Neural cell (in vitro differentiated cells): ENCODE results near the gene RPN1.

Experiments
- CTCF ChIP-seq: fragments of 450-650 bp; IDR thresholded peaks from 2 replicates; pipeline ENCODE4 v1.5.1; 2014; ENCODE audit warnings: antibody characterized with exemption, mild to moderate bottlenecking, moderate library complexity; ENCODE audit not compliant: poor library complexity, severe bottlenecking
- EZH2 ChIP-seq: fragments of 200-600, 300-800 bp; shearing (Covaris generic), sonication (generic); IDR thresholded peaks from 2 replicates; pipeline ENCODE4 v1.6.1; 2014; ENCODE audit warnings: antibody characterized with exemption, low read length, borderline replicate concordance, mild to moderate bottlenecking; ENCODE audit not compliant: insufficient read depth, poor library complexity, severe bottlenecking
- MXI1 ChIP-seq: fragments of 450-650 bp; conservative IDR thresholded peaks from 2 replicates; pipeline ENCODE4 v1.6.1; 2014; ENCODE audit warnings: antibody characterized with exemption, mild to moderate bottlenecking; ENCODE audit not compliant: poor library complexity, severe bottlenecking
- POLR2AphosphoS5 ChIP-seq: IDR thresholded peaks from 2 replicates; pipeline ENCODE4 v1.6.1; 2012
- RAD21 ChIP-seq: fragments of 450-650 bp; conservative IDR thresholded peaks from 2 replicates; pipeline ENCODE4 v1.6.1; 2014; ENCODE audit warnings: antibody characterized with exemption, mild to moderate bottlenecking, moderate library complexity
- REST ChIP-seq: IDR thresholded peaks from 2 replicates; pipeline ENCODE4 v1.6.1; 2012; ENCODE audit warnings: borderline replicate concordance
- SMC3 ChIP-seq: fragments of 450-650 bp; conservative IDR thresholded peaks from 2 replicates; pipeline ENCODE4 v1.6.1; 2014; ENCODE audit warnings: antibody characterized with exemption, mild to moderate bottlenecking, moderate library complexity; ENCODE audit not compliant: poor library complexity
- TAF1 ChIP-seq: IDR thresholded peaks from 2 replicates; pipeline ENCODE4 v1.6.1; 2012; ENCODE audit warnings: low read depth

GRCh38 chr3:128585974-128586373 lies 64.6 kb downstream of the RPN1 start:
- TF ChIP-seq POLR2AphosphoS5 (no peak), CTCF (no peak), REST (no peak), EZH2 (no peak), TAF1 (no peak), RAD21 (no peak), MXI1 (no peak), SMC3 (no peak)
